NB4 (cell line): ENCODE measurements around the gene IGSF11.

Source experiments
- DNase-seq: peaks from one replicate; pipeline ENCODE4 v3.0.0; 2010; ENCODE audit warnings: low read depth
- H3K4me3 ChIP-seq: one replicate; pipeline ENCODE4 v1.5.1; 2011; ENCODE audit warnings: mild to moderate bottlenecking, low read depth, low read length, moderate library complexity
- CTCF ChIP-seq: IDR thresholded peaks from one replicate; pipeline ENCODE4 v1.5.1; 2012; ENCODE audit warnings: low read depth, low read length
- MAX ChIP-seq: IDR thresholded peaks from 2 replicates; pipeline ENCODE4 v1.6.1; 2011; ENCODE audit warnings: low read depth, low read length
- MYC ChIP-seq: IDR thresholded peaks from 2 replicates; pipeline ENCODE4 v1.6.1; 2011; ENCODE audit warnings: low read depth, low read length
- POLR2A ChIP-seq: IDR thresholded peaks from 2 replicates; pipeline ENCODE4 v1.6.1; 2011; ENCODE audit warnings: mild to moderate bottlenecking; ENCODE audit not compliant: insufficient read length; ENCODE audit errors: extremely low read depth

IGSF11 gene

GRCh38 chr3:118945834-118946233 is 88.8 kb downstream of the IGSF11 start:
- no peak overlapping the region for H3K4me3 ChIP-seq
- no peak for DNase-seq
- TF ChIP-seq POLR2A = no peak

- no peak overlapping the region for H3K4me3 ChIP-seq
- TF ChIP-seq CTCF (no peak), POLR2A (no peak), MYC (no peak), MAX (no peak)
- no peak for DNase-seq
Measured at GRCh38 chr3:118943597-118943996, 91.0 kb downstream of the IGSF11 start.

- TF ChIP-seq MAX = no peak
- no peak for TF ChIP-seq CTCF
- TF ChIP-seq POLR2A = no peak
- no peak for TF ChIP-seq MYC
- no peak for DNase-seq
- no peak overlapping the region for H3K4me3 ChIP-seq
Measured at GRCh38 chr3:118942671-118943070, 92.0 kb downstream of the IGSF11 start.

GRCh38 chr3:118942195-118942594 is 92.5 kb downstream of the IGSF11 start:
- H3K4me3 ChIP-seq = no peak overlapping the region
- no peak for DNase-seq
- TF ChIP-seq MYC = no peak
- TF ChIP-seq MAX = no peak
- no peak for TF ChIP-seq POLR2A
- TF ChIP-seq CTCF = no peak

- H3K4me3 ChIP-seq = no peak overlapping the region
- DNase-seq = no peak
- TF ChIP-seq CTCF (no peak), MAX (no peak), POLR2A (no peak), MYC (no peak)
Measured at GRCh38 chr3:118941236-118941635, 93.4 kb downstream of the IGSF11 start.

- TF ChIP-seq MAX = no peak
- TF ChIP-seq MYC = no peak
- TF ChIP-seq CTCF = no peak
- TF ChIP-seq POLR2A = no peak
- no peak overlapping the region for H3K4me3 ChIP-seq
- DNase-seq = no peak
Measured at GRCh38 chr3:118938183-118938961, 96.3 kb downstream of the IGSF11 start.
